Smooth muscle cell (in vitro differentiated cells): ENCODE results near the gene CLN5. TPM values are rescaled to one million over a fixed set of nuclear protein-coding genes. Genes with fewer than 3 reads are reported as not detected.
A peak's percentile ranks its signal among the peaks of the same experiment; 100 is the strongest.

Experiments
- DNase-seq: peaks from one replicate; lab custom pipeline; 2025; ENCODE audit not compliant: unreplicated experiment; lab: John Stamatoyannopoulos, UW
- H2AFZ ChIP-seq: fragments of 200-600 bp; sonication (generic); 2 replicates; pipeline ENCODE4 v1.6.0; 2016; ENCODE audit warnings: antibody characterized with exemption, low read depth, mild to moderate bottlenecking
- H3F3A ChIP-seq: fragments of 200-600 bp; sonication (generic); 2 replicates; pipeline ENCODE4 v1.6.0; 2017; ENCODE audit warnings: antibody characterized with exemption, low read depth
- H3K27ac ChIP-seq: fragments of 200-600 bp; sonication (generic); 2 replicates; pipeline ENCODE4 v1.5.1; 2016; ENCODE audit warnings: low read depth, mild to moderate bottlenecking
- H3K27me3 ChIP-seq: fragments of 200-600 bp; sonication (generic); 2 replicates; pipeline ENCODE4 v1.6.1; 2016; ENCODE audit warnings: low read depth, mild to moderate bottlenecking
- H3K36me3 ChIP-seq: fragments of 200-600 bp; sonication (generic); 2 replicates; pipeline ENCODE4 v1.5.1; 2016; ENCODE audit warnings: low read depth
- H3K4me1 ChIP-seq: fragments of 200-600 bp; sonication (generic); 2 replicates; pipeline ENCODE4 v1.5.1; 2016; ENCODE audit warnings: low read depth
- H3K4me2 ChIP-seq: fragments of 200-600 bp; sonication (generic); 2 replicates; pipeline ENCODE4 v1.6.0; 2016; ENCODE audit warnings: mild to moderate bottlenecking
- H3K4me3 ChIP-seq: fragments of 200-600 bp; sonication (generic); 2 replicates; pipeline ENCODE4 v1.5.1; 2016; ENCODE audit warnings: mild to moderate bottlenecking
- H3K79me2 ChIP-seq: fragments of 200-600 bp; sonication (generic); 2 replicates; pipeline ENCODE4 v1.6.0; 2016; ENCODE audit warnings: low read depth, mild to moderate bottlenecking
- H3K9ac ChIP-seq: fragments of 200-600 bp; sonication (generic); 2 replicates; pipeline ENCODE4 v1.6.0; 2016; ENCODE audit warnings: low read depth
- H3K9me3 ChIP-seq: fragments of 200-600 bp; sonication (generic); replicated peaks from 2 replicates; pipeline ENCODE4 v1.5.1; 2016; ENCODE audit warnings: low read depth
- H4K20me1 ChIP-seq: fragments of 200-600 bp; sonication (generic); 2 replicates; pipeline ENCODE4 v1.6.0; 2016; ENCODE audit warnings: low read depth
- CTCF ChIP-seq: fragments of 200-600 bp; sonication (generic); IDR thresholded peaks from 2 replicates; pipeline ENCODE4 v1.5.1; 2017; ENCODE audit warnings: borderline replicate concordance, mild to moderate bottlenecking, antibody characterized with exemption; ENCODE audit not compliant: insufficient read depth, poor library complexity, severe bottlenecking
- WGBS: methylation state at CpG from one replicate; pipeline ENCODE4 v1.1.7; 2016; ENCODE audit warnings: low lambda C conversion rate; 5-methylcytosine and 5-hydroxymethylcytosine counted together
- polyA plus RNA-seq: library from polyadenylated mRNA; unstranded; fragments of >200 nt; fragmentation: Nextera tagmentation; extraction: Ambion mirVana; gene quantifications from 2 replicates; pipeline ENCODE4 v1.2.1, GENCODE V29; 2016
- total RNA-seq: library from RNA; depleted of rRNA; stranded (reverse); fragments of >200 nt; gene quantifications from 2 replicates; pipeline ENCODE4 v1.2.3, GENCODE V29; 2014

CLN5 gene
- total and polyA plus RNA-seq, 2 experiments from 2014 or later = 17.9 to 33.5 TPM

DNA sequence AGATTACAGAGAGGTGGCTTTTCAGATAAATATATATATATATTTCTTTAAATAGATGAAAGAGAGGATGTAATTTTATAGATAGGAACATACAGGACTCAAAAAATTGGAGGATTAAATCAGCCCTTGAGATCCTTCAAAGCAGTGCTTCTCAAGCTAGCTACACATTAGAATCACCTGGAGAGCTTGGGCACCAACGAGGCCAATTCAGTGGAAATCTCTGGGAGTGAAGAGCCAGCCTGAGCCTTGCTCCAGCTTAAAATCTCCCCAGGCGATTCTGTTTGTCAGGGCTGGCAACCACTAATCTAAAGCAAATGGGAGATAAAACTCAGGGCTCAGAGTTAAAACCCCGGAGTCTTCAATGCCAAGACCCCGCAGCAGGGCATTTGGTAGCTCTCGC, 15.0 kb upstream of the CLN5 start:
- no peaks in the 10 kb centered on the region for H3K79me2 ChIP-seq
- DNase-seq = no peak
- no peaks in the 10 kb centered on the region for H4K20me1 ChIP-seq
- H3K9ac ChIP-seq = no peak overlapping the region
- H3K4me1 ChIP-seq = peaks cover 4% of the 10 kb centered on the region
- no peak overlapping the region for H3K4me3 ChIP-seq
- H3K27me3 ChIP-seq = peaks cover 17% of the 10 kb centered on the region
- WGBS = 71% methylated on average over 5 of the region's 5 CpGs
- H3F3A ChIP-seq = no peaks in the 10 kb centered on the region
- no peaks in the 10 kb centered on the region for H3K36me3 ChIP-seq
- H3K27ac ChIP-seq = no peak overlapping the region
- TF ChIP-seq CTCF = no peak
- H3K9me3 ChIP-seq = no peaks in the 10 kb centered on the region
- H2AFZ ChIP-seq = no peak overlapping the region
- H3K4me2 ChIP-seq = no peak overlapping the region

- peak; percentile 99 for TF ChIP-seq CTCF
- no peaks in the 10 kb centered on the region for H3K36me3 ChIP-seq
- no peaks in the 10 kb centered on the region for H3K9me3 ChIP-seq
- peak; percentile 42 for DNase-seq
- peak overlapping the region; percentile 91 for H2AFZ ChIP-seq
- H3K9ac ChIP-seq = no peak overlapping the region
- no peaks in the 10 kb centered on the region for H4K20me1 ChIP-seq
- H3K27ac ChIP-seq = no peak overlapping the region
- H3K4me3 ChIP-seq = peak overlapping the region; percentile 50
- H3F3A ChIP-seq = no peaks in the 10 kb centered on the region
- H3K79me2 ChIP-seq = no peaks in the 10 kb centered on the region
- 6% methylated on average over 34 of the region's 34 CpGs for WGBS
- H3K27me3 ChIP-seq = peaks cover 19% of the 10 kb centered on the region
- H3K4me2 ChIP-seq = peak overlapping the region; percentile 93
- H3K4me1 ChIP-seq = peaks cover 4% of the 10 kb centered on the region
Measured at GRCh38 chr13:76980075-76980718, 11.7 kb upstream of the CLN5 start.

- no peaks in the 10 kb centered on the region for H3F3A ChIP-seq
- 78% methylated on average over 6 of the region's 6 CpGs for WGBS
- H3K4me1 ChIP-seq = peaks cover 4% of the 10 kb centered on the region
- H3K4me2 ChIP-seq = no peak overlapping the region
- TF ChIP-seq CTCF = no peak
- peaks cover 19% of the 10 kb centered on the region for H3K27me3 ChIP-seq
- no peak for DNase-seq
- H2AFZ ChIP-seq = no peak overlapping the region
- no peak overlapping the region for H3K9ac ChIP-seq
- H3K79me2 ChIP-seq = no peaks in the 10 kb centered on the region
- no peaks in the 10 kb centered on the region for H3K36me3 ChIP-seq
- H4K20me1 ChIP-seq = no peaks in the 10 kb centered on the region
- no peak overlapping the region for H3K4me3 ChIP-seq
- H3K9me3 ChIP-seq = no peaks in the 10 kb centered on the region
- H3K27ac ChIP-seq = no peak overlapping the region
Measured at GRCh38 chr13:76982061-76982460, 9.8 kb upstream of the CLN5 start.

DNA sequence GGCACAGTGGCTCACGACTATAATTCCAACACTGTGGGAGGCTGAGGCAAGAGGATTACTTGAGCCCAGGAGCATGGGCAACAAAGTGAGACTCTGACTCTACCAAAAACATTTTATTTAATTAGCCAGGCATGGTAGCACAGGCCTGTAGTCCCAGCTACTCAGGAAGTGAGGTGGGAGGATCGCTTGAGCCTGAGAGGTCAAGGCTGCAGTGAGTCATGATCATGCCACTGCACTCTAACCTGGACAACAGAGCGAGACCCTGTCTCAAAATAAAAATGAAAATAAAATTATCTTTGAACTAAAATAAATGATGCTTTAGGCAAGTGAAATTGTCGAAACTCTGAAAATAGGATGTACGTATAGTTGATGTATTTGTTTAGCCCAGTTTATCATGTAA, 8.2 kb upstream of the CLN5 start:
- Histone ChIP-seq H3K27me3 (peaks cover 22% of the 10 kb centered on the region), H3K9ac (no peak overlapping the region), H3F3A (no peaks in the 10 kb centered on the region), H3K4me1 (peaks cover 4% of the 10 kb centered on the region), H3K4me3 (no peak overlapping the region), H2AFZ (no peak overlapping the region), H3K9me3 (no peaks in the 10 kb centered on the region), H4K20me1 (no peaks in the 10 kb centered on the region), H3K27ac (no peak overlapping the region), H3K79me2 (no peaks in the 10 kb centered on the region), H3K4me2 (no peak overlapping the region), H3K36me3 (no peaks in the 10 kb centered on the region)
- WGBS = 75% methylated on average over 5 of the region's 5 CpGs
- no peak for TF ChIP-seq CTCF
- DNase-seq = no peak
